SK-N-SH treated with all-trans-retinoic acid at 6 μM for 48 hours (cell line): ENCODE results near the gene GSAP.
"Not testable (repeated sequence)": the region's sequence is repeated elsewhere in the genome, so short reads cannot be mapped to it uniquely, and the experiment has no call there.

Experiments used
- ATAC-seq: fragments of 200-7000 bp; cut with Tn5 transposase; 3 replicates; pipeline ENCODE4 v1.9.1; 2020; ENCODE audit warnings: mild to moderate bottlenecking, moderate library complexity
- ARNTL ChIP-seq: fragments of 450-650 bp; formaldehyde crosslinking; IDR thresholded peaks from 2 replicates; pipeline ENCODE4 v1.5.0; 2020; ENCODE audit warnings: low read depth, mild to moderate bottlenecking, moderate library complexity, borderline replicate concordance
- BACH2 ChIP-seq: fragments of 250-450 bp; sonication (Bioruptor Pico); IDR thresholded peaks from 2 replicates; pipeline ENCODE4 v1.9.0; 2021; ENCODE audit warnings: mild to moderate bottlenecking, borderline replicate concordance
- CREB5 ChIP-seq: fragments of 250-450 bp; sonication (Bioruptor Pico); IDR thresholded peaks from 2 replicates; pipeline ENCODE4 v1.5.1; 2020; ENCODE audit warnings: low read depth, mild to moderate bottlenecking, moderate library complexity
- CSDC2 ChIP-seq: fragments of 250-450 bp; sonication (Bioruptor Pico); IDR thresholded peaks from 2 replicates; pipeline ENCODE4 v1.5.0; 2020; ENCODE audit warnings: mild to moderate bottlenecking, moderate library complexity
- CSRNP3 ChIP-seq: fragments of 250-450 bp; sonication (Bioruptor Pico); IDR thresholded peaks from 2 replicates; pipeline ENCODE4 v1.5.1; 2021; ENCODE audit warnings: mild to moderate bottlenecking, moderate library complexity
- ESRRG ChIP-seq: fragments of 250-450 bp; sonication (Bioruptor Pico); IDR thresholded peaks from 2 replicates; pipeline ENCODE4 v1.6.1; 2021; ENCODE audit warnings: mild to moderate bottlenecking
- GLIS3 ChIP-seq: fragments of 250-450 bp; sonication (Bioruptor Pico); IDR thresholded peaks from 2 replicates; pipeline ENCODE4 v1.5.0; 2020; ENCODE audit warnings: mild to moderate bottlenecking, moderate library complexity
- ISL1 ChIP-seq: fragments of 250-450 bp; sonication (Bioruptor Pico); IDR thresholded peaks from 2 replicates; pipeline ENCODE4 v2.1.2; 2022; ENCODE audit warnings: mild to moderate bottlenecking, moderate library complexity
- PATZ1 ChIP-seq: fragments of 250-450 bp; sonication (Bioruptor Pico); IDR thresholded peaks from 2 replicates; pipeline ENCODE4 v1.8.0; 2020; ENCODE audit warnings: mild to moderate bottlenecking, moderate library complexity, borderline replicate concordance
- POU6F1 ChIP-seq: fragments of 250-450 bp; sonication (Bioruptor Pico); IDR thresholded peaks from 2 replicates; pipeline ENCODE4 v1.8.0; 2021; ENCODE audit warnings: low read depth, mild to moderate bottlenecking, moderate library complexity, borderline replicate concordance
- PPARA ChIP-seq: fragments of 250-450 bp; sonication (Bioruptor Pico); IDR thresholded peaks from 2 replicates; pipeline ENCODE4 v1.5.0; 2020; ENCODE audit warnings: mild to moderate bottlenecking, borderline replicate concordance
- RARB ChIP-seq: fragments of 250-450 bp; sonication (Bioruptor Pico); IDR thresholded peaks from 2 replicates; pipeline ENCODE4 v1.8.0; 2021; ENCODE audit warnings: mild to moderate bottlenecking, moderate library complexity
- TCF4 ChIP-seq: fragments of 250-450 bp; sonication (Bioruptor Pico); IDR thresholded peaks from 2 replicates; pipeline ENCODE4 v1.8.0; 2021; ENCODE audit warnings: mild to moderate bottlenecking, moderate library complexity, borderline replicate concordance
- TOX ChIP-seq: fragments of 250-450 bp; sonication (Bioruptor Pico); IDR thresholded peaks from 2 replicates; pipeline ENCODE4 v1.8.0; 2021; ENCODE audit warnings: mild to moderate bottlenecking, moderate library complexity, borderline replicate concordance
- TSHZ2 ChIP-seq: fragments of 250-450 bp; sonication (Bioruptor Pico); IDR thresholded peaks from 2 replicates; pipeline ENCODE4 v1.5.0; 2020; ENCODE audit warnings: mild to moderate bottlenecking, moderate library complexity
- ZC3H10 ChIP-seq: fragments of 250-450 bp; sonication (Bioruptor Pico); IDR thresholded peaks from 2 replicates; pipeline ENCODE4 v1.5.1; 2021; ENCODE audit warnings: mild to moderate bottlenecking, moderate library complexity
- ZFP3 ChIP-seq: fragments of 250-450 bp; sonication (Bioruptor Pico); IDR thresholded peaks from 2 replicates; pipeline ENCODE4 v1.5.0; 2020; ENCODE audit warnings: mild to moderate bottlenecking, moderate library complexity
- ZFP30 ChIP-seq: fragments of 450-650 bp; formaldehyde crosslinking; IDR thresholded peaks from 2 replicates; pipeline ENCODE4 v1.5.0; 2022; ENCODE audit warnings: mild to moderate bottlenecking, moderate library complexity
- ZNF565 ChIP-seq: fragments of 450-650 bp; formaldehyde crosslinking; conservative IDR thresholded peaks from 2 replicates; pipeline ENCODE4 v1.5.0; 2020; ENCODE audit warnings: low read depth, mild to moderate bottlenecking, moderate library complexity
- ZNF70 ChIP-seq: fragments of 450-650 bp; formaldehyde crosslinking; IDR thresholded peaks from 2 replicates; pipeline ENCODE4 v1.5.0; 2020; ENCODE audit warnings: mild to moderate bottlenecking, moderate library complexity
- ZNF8 ChIP-seq: fragments of 450-650 bp; formaldehyde crosslinking; IDR thresholded peaks from 2 replicates; pipeline ENCODE4 v1.5.0; 2020; ENCODE audit warnings: mild to moderate bottlenecking, moderate library complexity

GSAP gene

GRCh38 chr7:77276120-77276519 lies 140.0 kb downstream of the GSAP start:
- no peak for ATAC-seq
- TF ChIP-seq ZNF8 (CRISPR knock-in tag), result no peak
- no peak for TF ChIP-seq POU6F1
- TF ChIP-seq TSHZ2 (CRISPR knock-in tag), result no peak
- TF ChIP-seq PATZ1 (CRISPR knock-in tag), result no peak
- TF ChIP-seq ISL1, result no peak

- ATAC-seq, result not testable (repeated sequence)
Measured at GRCh38 chr7:77275663-77276062, 140.5 kb downstream of the GSAP start.

GRCh38 chr7:77271766-77272165 lies 144.4 kb downstream of the GSAP start:
- no peak for TF ChIP-seq CREB5 (CRISPR knock-in tag)
- TF ChIP-seq ARNTL (CRISPR knock-in tag), result no peak
- no peak for TF ChIP-seq RARB
- no peak for TF ChIP-seq ZC3H10 (CRISPR knock-in tag)
- no peak for TF ChIP-seq CSDC2 (CRISPR knock-in tag)
- TF ChIP-seq ZNF565 (CRISPR knock-in tag), result no peak
- no peak for TF ChIP-seq PATZ1 (CRISPR knock-in tag)
- no peak for TF ChIP-seq ESRRG (CRISPR knock-in tag)
- TF ChIP-seq ZNF70, result no peak
- TF ChIP-seq ZNF8 (CRISPR knock-in tag), result no peak
- no peak for TF ChIP-seq ZFP30 (CRISPR knock-in tag)
- TF ChIP-seq PPARA, result no peak
- no peak for TF ChIP-seq GLIS3 (CRISPR knock-in tag)
- TF ChIP-seq TCF4 (CRISPR knock-in tag), result no peak
- no peak for TF ChIP-seq ISL1
- no peak for TF ChIP-seq TSHZ2 (CRISPR knock-in tag)
- TF ChIP-seq TOX, result no peak
- TF ChIP-seq BACH2, result no peak
- no peak for TF ChIP-seq ZFP3 (CRISPR knock-in tag)
- TF ChIP-seq CSRNP3 (CRISPR knock-in tag), result no peak
- TF ChIP-seq, all 23 proteins: peak for 0
- no peak for ATAC-seq
